DOHH2 (cell line): Measurements from ENCODE around the gene TCERG1L.

Experiments used
- CTCF ChIP-seq: fragments of 200-600 bp; sonication (generic); IDR thresholded peaks from one replicate; pipeline ENCODE4 v1.5.1; 2014; ENCODE audit warnings: antibody characterized with exemption, mild to moderate bottlenecking, low read depth, low read length; ENCODE audit not compliant: poor library complexity, severe bottlenecking
- EZH2phosphoT487 ChIP-seq: fragments of 200-600 bp; sonication (generic); IDR thresholded peaks from 2 replicates; pipeline ENCODE4 v1.6.1; 2017; ENCODE audit warnings: borderline replicate concordance, mild to moderate bottlenecking, antibody characterized with exemption, low read length, moderate library complexity, mixed read lengths

DNA sequence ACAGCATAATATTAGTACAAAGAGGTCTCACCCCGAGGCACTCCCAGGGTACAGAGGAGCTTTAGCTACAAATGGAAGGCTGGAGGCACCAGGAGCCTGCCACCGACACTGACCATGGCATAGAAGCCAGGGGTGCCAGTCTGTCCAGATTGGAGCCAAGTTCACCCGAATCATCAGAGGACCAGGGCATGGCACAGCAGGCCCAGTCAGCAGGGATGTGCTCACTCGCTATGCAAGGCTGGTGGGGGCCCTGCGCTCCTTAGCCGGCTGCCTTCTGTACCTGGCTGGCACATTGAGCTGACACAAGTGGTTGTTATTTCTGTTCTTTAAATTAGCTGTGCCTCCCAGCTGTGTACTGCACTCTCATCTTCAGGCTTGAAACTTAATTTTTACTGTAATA, 149.3 kb downstream of the TCERG1L start:
- TF ChIP-seq EZH2phosphoT487 (no peak), CTCF (no peak)
